HG03520 (cell line): ENCODE measurements around the gene ZNF574.

Source experiments
- ATAC-seq: cut with Tn5 transposase; IDR thresholded peaks from one replicate; pipeline ENCODE4 v1.9.1; 2021; ENCODE audit warnings: mild to moderate bottlenecking, moderate library complexity; ENCODE audit not compliant: unreplicated experiment

ZNF574 gene

GRCh38 chr19:42053037-42053935 is 22.7 kb upstream of the ZNF574 start:
- no peak for ATAC-seq

DNA sequence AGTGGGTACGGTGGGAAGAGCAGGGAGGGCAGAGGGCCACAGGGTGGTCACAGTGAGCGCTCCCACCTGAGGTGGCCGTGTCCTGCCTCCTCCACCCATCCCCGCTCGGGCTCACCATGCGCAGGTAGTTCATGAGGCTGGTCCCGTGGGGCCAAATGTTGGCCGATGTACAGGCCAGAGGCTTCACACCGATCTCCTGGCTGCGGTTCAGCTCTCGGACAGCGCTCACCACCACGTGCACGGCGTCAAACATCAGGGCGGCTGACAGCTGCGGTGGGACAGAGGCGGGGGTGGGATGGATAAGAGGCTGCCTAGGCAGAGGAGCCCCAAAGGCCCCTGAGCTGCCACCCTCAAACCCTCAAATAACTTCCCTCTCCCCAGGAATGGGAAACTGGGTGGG is 21.8 kb upstream of the ZNF574 start:
- ATAC-seq = no peak

DNA sequence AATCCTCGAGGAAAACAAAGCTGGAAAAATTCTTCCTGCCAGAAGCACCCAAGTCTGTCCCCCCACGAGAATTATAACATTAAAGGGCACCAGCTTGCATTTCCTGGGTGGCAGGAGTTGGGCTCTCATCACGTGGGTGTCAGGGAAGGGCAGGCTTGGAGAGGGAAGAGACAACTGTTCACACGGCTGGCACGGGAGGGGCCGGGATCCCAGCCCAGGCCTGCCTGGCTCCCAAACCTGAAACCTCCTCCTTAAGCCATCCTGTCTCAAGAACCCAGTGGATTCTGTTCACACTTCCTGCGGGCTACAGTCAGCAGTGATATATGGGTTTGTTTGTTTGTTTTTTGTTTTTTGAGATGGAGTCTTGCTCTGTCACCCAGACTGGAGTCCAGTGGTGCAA is 18.1 kb upstream of the ZNF574 start:
- no peak for ATAC-seq

DNA sequence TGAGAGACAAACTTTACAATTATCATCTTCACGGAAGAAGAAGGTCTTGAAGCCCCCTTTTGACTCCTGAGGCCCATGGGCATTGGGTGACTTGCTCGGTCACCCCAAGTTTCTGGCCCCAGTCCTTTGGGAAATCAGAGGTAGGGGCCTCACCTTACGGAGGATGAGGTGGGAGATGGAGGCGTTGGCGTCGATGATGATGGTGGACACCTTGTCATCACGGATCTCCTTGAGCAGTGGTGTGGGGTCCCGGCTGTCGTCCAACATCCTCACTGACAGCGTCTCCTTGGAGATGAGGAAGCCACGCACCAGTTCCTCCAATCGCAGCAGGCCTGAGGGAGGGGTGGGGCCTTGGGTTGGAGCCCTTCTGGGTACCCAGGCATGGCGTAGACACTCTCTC is 16.8 kb upstream of the ZNF574 start:
- no peak for ATAC-seq

DNA sequence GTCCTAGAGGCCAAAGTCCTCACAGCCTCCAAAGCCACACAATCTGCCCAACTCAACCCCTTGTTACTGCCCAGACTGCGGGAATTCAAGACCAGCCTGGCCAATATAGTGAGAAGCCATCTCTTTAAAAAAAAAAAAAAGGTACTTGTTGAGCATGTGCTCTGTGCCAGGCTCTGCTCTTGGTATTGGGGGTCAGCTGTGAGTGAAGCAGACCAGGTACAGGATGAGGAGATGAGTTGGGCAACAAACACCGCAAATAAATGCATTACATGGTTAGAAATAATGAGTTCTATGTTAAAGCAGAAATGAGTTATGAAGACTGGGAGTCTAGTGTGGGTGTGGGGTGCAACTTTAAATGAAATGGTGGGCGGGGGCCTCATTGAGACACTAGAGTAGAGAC is 15.8 kb upstream of the ZNF574 start:
- ATAC-seq = no peak

GRCh38 chr19:42062381-42062780 is 13.6 kb upstream of the ZNF574 start:
- ATAC-seq = no peak

- ATAC-seq = no peak
Measured at GRCh38 chr19:42064432-42064831, 11.5 kb upstream of the ZNF574 start.

DNA sequence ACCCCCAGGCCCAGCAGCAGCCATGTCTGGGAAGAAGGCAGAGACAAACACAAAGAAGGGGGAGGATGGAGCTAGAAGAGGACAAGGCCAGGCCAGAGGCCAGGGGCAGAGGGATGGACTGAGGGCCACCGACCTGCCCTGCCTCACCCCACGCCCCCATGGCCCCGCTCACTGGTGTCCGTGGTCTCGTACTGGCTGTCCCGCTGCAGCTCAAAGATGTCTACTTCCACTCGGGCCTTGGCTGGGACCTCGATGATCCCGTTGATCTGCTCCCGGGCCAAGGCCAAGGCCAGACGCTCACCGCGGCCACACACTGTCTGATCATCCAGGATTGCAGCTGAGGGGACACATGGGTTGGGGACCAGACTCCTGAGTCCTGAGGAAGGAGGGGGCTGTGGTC is 10.9 kb upstream of the ZNF574 start:
- ATAC-seq = no peak

DNA sequence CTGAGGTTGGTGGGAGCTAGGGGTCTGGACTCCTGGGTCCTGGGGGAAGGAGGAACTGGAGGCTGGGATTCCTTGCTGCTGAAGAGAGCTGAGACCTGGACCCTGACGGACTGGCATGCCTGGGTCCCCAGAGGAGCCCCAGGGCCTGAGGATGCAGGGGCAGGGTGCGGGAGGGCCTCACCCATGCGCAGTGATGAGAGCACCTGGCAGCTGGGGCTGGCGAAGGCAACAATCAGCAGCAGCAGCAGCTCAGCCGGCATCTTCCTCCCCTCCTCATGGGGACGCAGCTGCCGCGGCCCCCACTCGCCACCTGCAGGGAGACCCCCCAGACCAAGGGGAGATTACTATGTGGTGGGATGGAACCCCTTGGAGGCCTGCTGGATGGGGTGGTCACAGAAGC is 10.5 kb upstream of the ZNF574 start:
- no peak for ATAC-seq

DNA sequence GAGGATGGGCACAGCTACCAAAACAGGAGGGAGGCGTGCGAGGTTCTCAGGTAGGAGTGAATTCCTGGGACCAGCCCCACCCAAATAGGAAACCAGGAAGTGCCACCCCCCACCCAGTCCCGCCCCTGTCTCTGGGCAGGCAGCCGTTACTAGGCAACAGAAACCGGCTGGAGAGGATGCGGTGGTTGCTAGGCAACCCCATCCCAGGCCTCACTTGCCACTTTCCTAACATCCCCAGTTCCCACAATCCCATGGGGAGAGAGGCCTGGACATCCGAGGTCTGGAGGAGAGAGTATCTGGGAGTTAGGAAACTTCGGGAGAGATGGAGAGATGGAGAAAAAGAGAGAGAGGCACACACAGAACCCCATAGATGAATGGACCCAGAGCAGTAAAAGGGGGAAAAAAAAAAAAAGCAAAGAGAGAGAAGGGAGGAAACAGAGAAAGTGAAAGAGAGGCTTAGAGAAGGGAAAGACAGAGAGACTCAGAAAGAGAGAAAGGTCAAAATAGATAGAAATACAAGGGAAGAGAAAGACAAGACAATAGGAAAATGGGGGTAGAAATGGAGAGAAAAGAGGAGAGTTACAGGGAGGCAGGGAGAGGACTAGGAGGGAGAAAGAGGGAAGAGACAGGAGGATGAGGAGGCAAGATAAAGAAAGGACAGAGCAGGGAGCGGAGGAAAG is 9.8 kb upstream of the ZNF574 start:
- ATAC-seq = no peak

GRCh38 chr19:42067315-42067888 is 8.6 kb upstream of the ZNF574 start:
- no peak for ATAC-seq

DNA sequence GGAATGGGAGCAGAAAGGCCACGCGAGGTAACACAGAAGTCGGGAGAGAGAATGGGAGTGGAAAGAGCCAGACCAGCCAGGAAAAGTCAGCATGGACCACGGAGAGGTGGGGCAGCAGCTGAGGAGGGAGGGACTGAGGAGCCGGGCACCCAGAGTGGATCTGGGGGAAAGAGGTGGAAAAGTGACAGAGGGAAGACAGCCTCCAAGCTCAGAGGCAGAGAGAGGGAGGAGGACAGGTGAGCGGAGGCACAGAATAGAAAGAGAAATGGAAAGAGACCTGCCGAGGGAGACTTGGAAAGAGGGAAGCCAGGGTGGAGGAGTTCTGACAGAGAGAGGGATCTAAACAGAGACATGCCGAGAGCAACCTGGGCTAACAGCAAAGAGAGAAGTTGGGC is 7.6 kb upstream of the ZNF574 start:
- ATAC-seq = no peak

- no peak for ATAC-seq
Measured at GRCh38 chr19:42068756-42069571, 7.0 kb upstream of the ZNF574 start.

- no peak for ATAC-seq
Measured at GRCh38 chr19:42069619-42070351, 6.2 kb upstream of the ZNF574 start, which contains the start of gene GRIK5. GRIK5 (minus strand) TSS chr19:42070206; CDS start chr19:42065770, 4,436 bp downstream.

- ATAC-seq = no peak
Measured at GRCh38 chr19:42071247-42071646, 4.7 kb upstream of the ZNF574 start.

DNA sequence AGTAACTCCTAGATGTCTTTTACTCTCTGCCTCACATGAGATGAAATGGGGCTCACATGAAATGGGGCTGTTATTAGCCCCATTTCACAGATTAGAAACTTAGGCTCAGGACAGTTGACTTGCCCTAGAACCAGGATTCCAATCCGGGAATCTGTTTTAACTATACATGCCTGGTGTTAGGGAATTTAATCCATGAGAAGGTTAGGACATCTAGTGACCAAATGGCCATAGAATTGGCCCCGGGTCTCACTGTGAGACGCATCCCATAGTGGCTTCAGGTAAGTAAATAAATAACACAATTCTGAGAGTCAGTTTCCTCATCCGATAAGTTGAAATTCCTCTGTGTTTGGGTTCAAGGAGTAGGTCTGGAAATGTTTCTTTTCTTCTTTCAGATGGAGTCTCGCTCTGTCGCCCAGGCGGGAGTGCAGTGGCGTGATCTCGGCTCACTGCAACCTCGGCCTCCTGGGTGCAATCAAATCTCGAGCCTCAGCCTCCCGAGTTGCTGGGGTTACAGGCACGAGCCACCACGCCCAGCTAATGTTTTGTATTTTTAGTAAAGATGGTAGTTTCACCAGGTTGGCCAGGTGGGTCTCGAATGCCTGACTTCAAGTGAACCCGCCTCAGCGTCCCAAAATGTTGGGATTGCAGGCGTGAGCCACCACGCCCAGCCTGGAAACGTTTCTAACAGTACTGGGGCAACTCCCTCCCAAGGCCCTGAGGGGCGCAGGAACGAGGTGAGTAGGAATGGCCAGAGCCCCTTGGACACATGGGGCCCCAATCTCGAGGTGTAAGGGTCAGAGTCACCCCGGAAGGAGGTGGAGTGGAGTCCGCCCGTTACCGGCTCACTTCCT is 1.2 kb upstream of the ZNF574 start:
- no peak for ATAC-seq

GRCh38 chr19:42075364-42075615 is 676 bp upstream of the ZNF574 start:
- no peak for ATAC-seq

GRCh38 chr19:42076380-42076944 is 496 bp downstream of the ZNF574 start:
- no peak for ATAC-seq

GRCh38 chr19:42078058-42078457 is 2.1 kb downstream of the ZNF574 start:
- ATAC-seq = no peak
